Measurements from ENCODE around the gene DRICH1. TPM values are rescaled to one million over a fixed set of nuclear protein-coding genes. Genes with fewer than 3 reads are reported as not detected.
"Not testable (repeated sequence)": the region's sequence is repeated elsewhere in the genome, so short reads cannot be mapped to it uniquely, and the experiment has no call there.

Gene DRICH1
- polyA plus RNA-seq, 1 of the 3 experiments (the other 2 are of a cell fraction): 0.21 TPM

DNA sequence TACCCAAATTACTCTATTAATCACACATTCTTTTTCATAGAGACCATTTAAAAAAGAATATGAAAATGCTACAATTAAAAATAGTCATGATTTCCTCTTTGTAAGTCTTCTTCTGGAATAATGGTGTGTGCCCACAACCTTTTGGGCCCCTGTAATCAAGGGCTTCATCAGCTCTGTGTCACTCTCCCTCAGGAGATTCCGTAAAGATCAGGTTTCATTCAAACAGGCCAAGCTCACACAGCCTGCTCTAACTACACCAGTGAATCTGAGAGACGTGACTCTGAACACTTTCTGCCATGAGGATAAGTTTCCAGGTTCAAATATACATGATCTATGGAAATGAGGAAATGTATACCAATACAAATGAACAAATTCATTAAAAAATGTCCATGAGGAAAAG, 9.5 kb downstream of the DRICH1 start:
- H3K36me3 ChIP-seq (replicated peaks in 1 of 2; ENCODE audit: control insufficient read depth in 1 of 2, insufficient read depth in 2 of 2, low read length in 1 of 2): no peaks in the 10 kb centered on the region
- no peaks in the 10 kb centered on the region for H3K4me1 ChIP-seq (ENCODE audit: control insufficient read depth in 1 of 2, insufficient read depth in 2 of 2, low read depth in 1 of 2, low read length in 1 of 2)
- no peaks in the 10 kb centered on the region for H3K79me2 ChIP-seq (ENCODE audit: insufficient read depth)
- H3K9me2 ChIP-seq: no peaks in the 10 kb centered on the region
- no peaks in the 10 kb centered on the region for H4K20me1 ChIP-seq (ENCODE audit: insufficient read depth)
- WGBS (ENCODE audit: low lambda C conversion rate): 53% methylated on average over 2 of the region's 2 CpGs
- no peak overlapping the region for H3K4me3 ChIP-seq (ENCODE audit: low read depth in 2 of 2, low read length in 1 of 2)
- no peak overlapping the region for H3K4me2 ChIP-seq
- H2AFZ ChIP-seq (ENCODE audit: low read depth): no peak overlapping the region
- no peaks in the 10 kb centered on the region for H3K9me3 ChIP-seq
- H3F3A ChIP-seq (replicated peaks; ENCODE audit: insufficient read depth): no peaks in the 10 kb centered on the region
- no peak overlapping the region for H3K27ac ChIP-seq (ENCODE audit: low read depth in 2 of 2, low read length in 1 of 2)
- ChIA-PET CTCF (no interaction called here), POLR2A (no interaction called here)
- TF ChIP-seq EP300 (IDR thresholded peaks at IDR 0.05; ENCODE audit: borderline replicate concordance in 1 of 2, low read depth in 1 of 2, low read length in 1 of 2) (no peak), TCF12 (IDR thresholded peaks at IDR 0.05) (no peak), NFIC (IDR thresholded peaks at IDR 0.05; ENCODE audit: borderline replicate concordance) (no peak), RXRA (IDR thresholded peaks at IDR 0.05; ENCODE audit: borderline replicate concordance, low read depth) (no peak), MXI1 (IDR thresholded peaks at IDR 0.05; ENCODE audit: low read depth, low read length) (no peak), RCOR1 (IDR thresholded peaks at IDR 0.05; ENCODE audit: low read length) (no peak), NRF1 (IDR thresholded peaks at IDR 0.05; ENCODE audit: low read depth, low read length) (no peak), RAD21 (IDR thresholded peaks at IDR 0.05; ENCODE audit: low read length) (no peak), ELF1 (IDR thresholded peaks at IDR 0.05) (no peak), TEAD4 (IDR thresholded peaks at IDR 0.05; ENCODE audit: borderline replicate concordance, insufficient read depth) (no peak), FOSL2 (IDR thresholded peaks at IDR 0.05; ENCODE audit: borderline replicate concordance, low read depth) (no peak)
- TF ChIP-seq, protein P1, sequence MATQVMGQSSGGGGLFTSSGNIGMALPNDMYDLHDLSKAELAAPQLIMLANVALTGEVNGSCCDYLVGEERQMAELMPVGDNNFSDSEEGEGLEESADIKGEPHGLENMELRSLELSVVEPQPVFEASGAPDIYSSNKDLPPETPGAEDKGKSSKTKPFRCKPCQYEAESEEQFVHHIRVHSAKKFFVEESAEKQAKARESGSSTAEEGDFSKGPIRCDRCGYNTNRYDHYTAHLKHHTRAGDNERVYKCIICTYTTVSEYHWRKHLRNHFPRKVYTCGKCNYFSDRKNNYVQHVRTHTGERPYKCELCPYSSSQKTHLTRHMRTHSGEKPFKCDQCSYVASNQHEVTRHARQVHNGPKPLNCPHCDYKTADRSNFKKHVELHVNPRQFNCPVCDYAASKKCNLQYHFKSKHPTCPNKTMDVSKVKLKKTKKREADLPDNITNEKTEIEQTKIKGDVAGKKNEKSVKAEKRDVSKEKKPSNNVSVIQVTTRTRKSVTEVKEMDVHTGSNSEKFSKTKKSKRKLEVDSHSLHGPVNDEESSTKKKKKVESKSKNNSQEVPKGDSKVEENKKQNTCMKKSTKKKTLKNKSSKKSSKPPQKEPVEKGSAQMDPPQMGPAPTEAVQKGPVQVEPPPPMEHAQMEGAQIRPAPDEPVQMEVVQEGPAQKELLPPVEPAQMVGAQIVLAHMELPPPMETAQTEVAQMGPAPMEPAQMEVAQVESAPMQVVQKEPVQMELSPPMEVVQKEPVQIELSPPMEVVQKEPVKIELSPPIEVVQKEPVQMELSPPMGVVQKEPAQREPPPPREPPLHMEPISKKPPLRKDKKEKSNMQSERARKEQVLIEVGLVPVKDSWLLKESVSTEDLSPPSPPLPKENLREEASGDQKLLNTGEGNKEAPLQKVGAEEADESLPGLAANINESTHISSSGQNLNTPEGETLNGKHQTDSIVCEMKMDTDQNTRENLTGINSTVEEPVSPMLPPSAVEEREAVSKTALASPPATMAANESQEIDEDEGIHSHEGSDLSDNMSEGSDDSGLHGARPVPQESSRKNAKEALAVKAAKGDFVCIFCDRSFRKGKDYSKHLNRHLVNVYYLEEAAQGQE (IDR thresholded peaks at IDR 0.05; ENCODE audit: low read depth, low read length): no peak
- TF ChIP-seq, protein P2, sequence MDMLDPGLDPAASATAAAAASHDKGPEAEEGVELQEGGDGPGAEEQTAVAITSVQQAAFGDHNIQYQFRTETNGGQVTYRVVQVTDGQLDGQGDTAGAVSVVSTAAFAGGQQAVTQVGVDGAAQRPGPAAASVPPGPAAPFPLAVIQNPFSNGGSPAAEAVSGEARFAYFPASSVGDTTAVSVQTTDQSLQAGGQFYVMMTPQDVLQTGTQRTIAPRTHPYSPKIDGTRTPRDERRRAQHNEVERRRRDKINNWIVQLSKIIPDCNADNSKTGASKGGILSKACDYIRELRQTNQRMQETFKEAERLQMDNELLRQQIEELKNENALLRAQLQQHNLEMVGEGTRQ (IDR thresholded peaks at IDR 0.05; ENCODE audit: borderline replicate concordance, low read depth, low read length): no peak
- TF ChIP-seq, protein P3, sequence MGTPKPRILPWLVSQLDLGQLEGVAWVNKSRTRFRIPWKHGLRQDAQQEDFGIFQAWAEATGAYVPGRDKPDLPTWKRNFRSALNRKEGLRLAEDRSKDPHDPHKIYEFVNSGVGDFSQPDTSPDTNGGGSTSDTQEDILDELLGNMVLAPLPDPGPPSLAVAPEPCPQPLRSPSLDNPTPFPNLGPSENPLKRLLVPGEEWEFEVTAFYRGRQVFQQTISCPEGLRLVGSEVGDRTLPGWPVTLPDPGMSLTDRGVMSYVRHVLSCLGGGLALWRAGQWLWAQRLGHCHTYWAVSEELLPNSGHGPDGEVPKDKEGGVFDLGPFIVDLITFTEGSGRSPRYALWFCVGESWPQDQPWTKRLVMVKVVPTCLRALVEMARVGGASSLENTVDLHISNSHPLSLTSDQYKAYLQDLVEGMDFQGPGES (IDR thresholded peaks at IDR 0.05; ENCODE audit: low read depth, low read length): no peak
- TF ChIP-seq, protein P4, sequence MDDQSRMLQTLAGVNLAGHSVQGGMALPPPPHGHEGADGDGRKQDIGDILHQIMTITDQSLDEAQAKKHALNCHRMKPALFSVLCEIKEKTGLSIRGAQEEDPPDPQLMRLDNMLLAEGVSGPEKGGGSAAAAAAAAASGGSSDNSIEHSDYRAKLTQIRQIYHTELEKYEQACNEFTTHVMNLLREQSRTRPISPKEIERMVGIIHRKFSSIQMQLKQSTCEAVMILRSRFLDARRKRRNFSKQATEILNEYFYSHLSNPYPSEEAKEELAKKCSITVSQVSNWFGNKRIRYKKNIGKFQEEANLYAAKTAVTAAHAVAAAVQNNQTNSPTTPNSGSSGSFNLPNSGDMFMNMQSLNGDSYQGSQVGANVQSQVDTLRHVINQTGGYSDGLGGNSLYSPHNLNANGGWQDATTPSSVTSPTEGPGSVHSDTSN (IDR thresholded peaks at IDR 0.05): no peak
- no peak overlapping the region for H3K9ac ChIP-seq
- no peak for DNase-seq
- H3K27me3 ChIP-seq (ENCODE audit: insufficient read depth): no peaks in the 10 kb centered on the region

DNA sequence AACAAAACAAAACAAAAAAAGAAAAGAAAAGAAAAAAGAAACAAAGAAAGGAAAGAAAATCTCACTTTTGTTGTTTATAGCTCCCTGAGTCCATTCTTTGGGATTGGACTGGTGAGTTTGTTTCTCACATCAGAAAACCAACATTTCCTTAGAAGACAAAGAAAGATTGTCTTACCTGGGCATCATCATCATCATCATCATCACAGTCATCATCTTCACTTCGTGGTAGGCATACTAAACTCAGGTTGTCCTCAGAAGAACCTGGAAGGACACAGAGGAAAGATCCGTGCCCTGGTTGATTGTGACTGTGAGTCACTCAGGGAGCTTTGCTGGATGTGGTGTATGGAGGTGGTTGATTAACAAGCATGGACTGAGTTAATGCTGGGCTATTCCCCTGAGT, 10.2 kb downstream of the DRICH1 start:
- POLR2A ChIA-PET; H3K9me3 ChIP-seq; DNase-seq; H3K79me2 ChIP-seq (ENCODE audit: insufficient read depth); H3F3A ChIP-seq (replicated peaks; ENCODE audit: insufficient read depth); H4K20me1 ChIP-seq (ENCODE audit: insufficient read depth); CTCF ChIA-PET; H3K4me3 ChIP-seq (ENCODE audit: low read depth in 2 of 2, low read length in 1 of 2); H3K27ac ChIP-seq (ENCODE audit: low read depth in 2 of 2, low read length in 1 of 2); H3K27me3 ChIP-seq (ENCODE audit: insufficient read depth); H3K36me3 ChIP-seq (replicated peaks in 1 of 2; ENCODE audit: control insufficient read depth in 1 of 2, insufficient read depth in 2 of 2, low read length in 1 of 2); H3K4me1 ChIP-seq (ENCODE audit: control insufficient read depth in 1 of 2, insufficient read depth in 2 of 2, low read depth in 1 of 2, low read length in 1 of 2); H3K4me2 ChIP-seq; H2AFZ ChIP-seq (ENCODE audit: low read depth); H3K9me2 ChIP-seq; H3K9ac ChIP-seq: not testable (repeated sequence)
- WGBS (ENCODE audit: low lambda C conversion rate): 46% methylated on average over 2 of the region's 2 CpGs
